Cardiac septum (tissue), 1 donor: ENCODE data around the gene TTLL11. TPM values are rescaled to one million over a fixed set of nuclear protein-coding genes. Genes with fewer than 3 reads are reported as not detected.

ENCODE experiments used
- microRNA-seq: library from miRNA; unstranded; fragments of <30 nt; microRNA quantifications from one replicate; pipeline ENCODE4 v1.2.0, GENCODE V29; 2020
- total RNA-seq: library from RNA; stranded (reverse); fragmentation: NEBNext Ultra II Directional; extraction: Animal tissue kit (Norgen Biotek cat#: 25700); gene quantifications from one replicate; pipeline ENCODE4 v1.2.1, GENCODE V29; 2021
- donor health status: DM: no; HTN: no; CAD: no.

The TTLL11 gene
- total RNA-seq, 1 donor from 2014 or later, result 12.6 TPM

Small RNAs within 50 kb of the gene (microRNA-seq; reads per million reads assigned to microRNA genes)
- not detected for gene MIR4478

Other genes starting within 250 kb of the TTLL11 start
- 230 TPM for gene NDUFA8, start 66.5 kb upstream of the TTLL11 start, total RNA-seq
- not detected for gene MORN5, start 66.6 kb upstream of the TTLL11 start, total RNA-seq
- 10.8 TPM for gene LHX6, start 135.6 kb upstream of the TTLL11 start, total RNA-seq
- 32.3 TPM for gene RBM18, start 171.5 kb upstream of the TTLL11 start, total RNA-seq
- gene MRRF, start 171.6 kb upstream of the TTLL11 start, total RNA-seq, result 35.9 TPM